SK-N-DZ (cell line): ENCODE measurements around the gene OSR1.

Experiments used
- DNase-seq: peaks from one replicate; pipeline ENCODE4 v3.0.0-alpha.2; 2015; ENCODE audit warnings: low spot score

Gene OSR1

GRCh38 chr2:19359021-19359357 is 566 bp upstream of the OSR1 start:
- DNase-seq, result no peak

- DNase-seq, result no peak
Observed at GRCh38 chr2:19357402-19358241, 801 bp downstream of the OSR1 start.

- DNase-seq, result no peak
Observed at GRCh38 chr2:19356545-19357401, 1.6 kb downstream of the OSR1 start.

- no peak for DNase-seq
Observed at GRCh38 chr2:19355931-19356544, 2.4 kb downstream of the OSR1 start.

GRCh38 chr2:19355416-19355821 is 3.0 kb downstream of the OSR1 start:
- no peak for DNase-seq

- DNase-seq, result no peak
Observed at GRCh38 chr2:19355014-19355405, 3.4 kb downstream of the OSR1 start.

- no peak for DNase-seq
Observed at GRCh38 chr2:19353721-19354050, 4.7 kb downstream of the OSR1 start.

GRCh38 chr2:19352946-19353720 is 5.3 kb downstream of the OSR1 start:
- DNase-seq, result no peak

- no peak for DNase-seq
Observed at GRCh38 chr2:19351899-19352697, 6.3 kb downstream of the OSR1 start.

- no peak for DNase-seq
Observed at GRCh38 chr2:19351499-19351898, 6.9 kb downstream of the OSR1 start.

GRCh38 chr2:19350678-19351401 is 7.6 kb downstream of the OSR1 start:
- no peak for DNase-seq

GRCh38 chr2:19349911-19350677 is 8.3 kb downstream of the OSR1 start:
- peak; percentile 38 for DNase-seq

- DNase-seq, result no peak
Observed at GRCh38 chr2:19348692-19349091, 9.7 kb downstream of the OSR1 start.

GRCh38 chr2:19347619-19348562 is 10.5 kb downstream of the OSR1 start:
- DNase-seq, result peak; percentile 87

- no peak for DNase-seq
Observed at GRCh38 chr2:19346983-19347618, 11.3 kb downstream of the OSR1 start.

- DNase-seq, result no peak
Observed at GRCh38 chr2:19337742-19338141, 20.7 kb downstream of the OSR1 start.

GRCh38 chr2:19337202-19337601 is 21.2 kb downstream of the OSR1 start:
- no peak for DNase-seq

GRCh38 chr2:19336781-19337180 is 21.6 kb downstream of the OSR1 start:
- DNase-seq, result no peak
